Measurements from ENCODE around the gene SRL.

The SRL gene

DNA sequence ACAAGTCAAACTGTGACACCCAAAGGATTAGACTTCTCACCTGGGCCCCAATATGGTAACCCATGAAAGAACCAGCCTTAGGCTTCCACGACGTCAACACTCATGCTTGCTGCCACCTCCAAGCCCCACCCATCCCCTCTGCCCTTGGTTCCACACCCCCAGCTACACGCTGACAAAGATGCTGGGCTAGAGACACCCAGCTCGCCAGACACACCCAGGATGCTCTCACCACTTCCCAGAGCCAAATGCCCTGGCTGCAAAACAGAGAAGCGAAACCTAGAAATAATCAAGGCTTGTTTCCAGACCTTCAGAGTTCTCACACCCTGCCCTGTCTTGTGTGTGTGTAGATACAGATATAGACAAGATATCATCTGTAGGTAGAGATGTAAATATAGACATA lies 99.6 kb downstream of the SRL start:
- no peak for TF ChIP-seq FOXP2 (optimal IDR thresholded peaks at IDR 0.05; ENCODE audit: control extremely low read depth, extremely low read length, insufficient read depth)
- TF ChIP-seq EZH2 (IDR thresholded peaks at IDR 0.05), result no peak
- TF ChIP-seq POLR2AphosphoS5 (IDR thresholded peaks at IDR 0.05; ENCODE audit: borderline replicate concordance, low read depth, low read length), result no peak
- DNase-seq (ENCODE audit: low read depth, low spot score), result no peak
- Histone ChIP-seq H3K9me3 (ENCODE audit: low read depth, low read length) (no peaks in the 10 kb centered on the region), H3K36me3 (ENCODE audit: insufficient read depth, low read length) (no peaks in the 10 kb centered on the region), H3K27ac (no peak overlapping the region), H3K9ac (ENCODE audit: insufficient read length) (no peak overlapping the region), H3K4me3 (no peak overlapping the region)

DNA sequence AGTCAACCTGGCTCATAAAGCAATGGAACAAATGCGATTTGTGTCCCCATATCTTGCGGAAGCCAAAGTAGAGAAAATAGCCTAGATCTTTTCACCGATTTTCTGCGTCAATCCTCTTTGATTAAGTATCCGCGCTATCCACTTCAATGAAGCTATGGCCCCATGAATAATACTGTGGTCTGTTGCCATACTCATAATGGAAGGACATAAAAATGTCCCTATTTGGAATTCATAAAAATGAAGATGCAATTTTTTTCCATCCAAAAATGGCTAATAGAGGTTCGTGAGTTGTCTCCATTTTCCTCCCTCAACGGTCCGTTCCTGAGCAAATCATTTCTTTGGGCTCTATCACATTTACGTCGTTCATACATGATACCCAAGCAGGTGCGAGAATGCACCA lies 100.3 kb downstream of the SRL start:
- DNase-seq (ENCODE audit: low read depth, low spot score), result no peak
- no peaks in the 10 kb centered on the region for H3K36me3 ChIP-seq (ENCODE audit: insufficient read depth, low read length)
- H3K9me3 ChIP-seq (ENCODE audit: low read depth, low read length), result no peaks in the 10 kb centered on the region
- no peak overlapping the region for H3K27ac ChIP-seq
- H3K9ac ChIP-seq (ENCODE audit: insufficient read length), result no peak overlapping the region
- TF ChIP-seq EZH2 (IDR thresholded peaks at IDR 0.05) (no peak), FOXP2 (optimal IDR thresholded peaks at IDR 0.05; ENCODE audit: control extremely low read depth, extremely low read length, insufficient read depth) (no peak), POLR2AphosphoS5 (IDR thresholded peaks at IDR 0.05; ENCODE audit: borderline replicate concordance, low read depth, low read length) (no peak)
- H3K4me3 ChIP-seq, result no peak overlapping the region

DNA sequence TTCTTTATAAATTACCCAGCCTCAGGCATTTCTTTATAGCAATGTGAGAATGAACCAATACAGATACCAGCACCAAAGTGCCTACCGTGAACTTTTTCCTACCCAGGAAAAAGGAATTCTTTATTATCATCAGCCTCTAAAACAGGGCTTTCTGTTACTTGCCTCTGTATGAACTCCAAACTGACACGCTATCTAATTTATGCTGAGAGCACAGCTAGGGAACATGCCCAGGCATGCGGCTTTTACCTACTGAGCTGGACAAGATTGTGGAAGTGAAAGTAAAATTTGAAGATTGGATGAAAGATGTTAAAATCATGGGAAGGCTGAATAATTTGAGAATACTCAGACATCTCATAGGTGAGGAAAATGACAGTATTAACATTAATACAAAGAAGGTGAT lies 101.2 kb downstream of the SRL start:
- Histone ChIP-seq H3K9ac (ENCODE audit: insufficient read length) (no peak overlapping the region), H3K9me3 (ENCODE audit: low read depth, low read length) (no peaks in the 10 kb centered on the region), H3K36me3 (ENCODE audit: insufficient read depth, low read length) (no peaks in the 10 kb centered on the region), H3K27ac (no peak overlapping the region), H3K4me3 (no peak overlapping the region; the same call in 1 of the 2 replicates)
- no peak for DNase-seq (ENCODE audit: low read depth, low spot score)
- TF ChIP-seq FOXP2 (optimal IDR thresholded peaks at IDR 0.05; ENCODE audit: control extremely low read depth, extremely low read length, insufficient read depth) (no peak), POLR2AphosphoS5 (IDR thresholded peaks at IDR 0.05; ENCODE audit: borderline replicate concordance, low read depth, low read length) (no peak), EZH2 (IDR thresholded peaks at IDR 0.05) (no peak)

DNA sequence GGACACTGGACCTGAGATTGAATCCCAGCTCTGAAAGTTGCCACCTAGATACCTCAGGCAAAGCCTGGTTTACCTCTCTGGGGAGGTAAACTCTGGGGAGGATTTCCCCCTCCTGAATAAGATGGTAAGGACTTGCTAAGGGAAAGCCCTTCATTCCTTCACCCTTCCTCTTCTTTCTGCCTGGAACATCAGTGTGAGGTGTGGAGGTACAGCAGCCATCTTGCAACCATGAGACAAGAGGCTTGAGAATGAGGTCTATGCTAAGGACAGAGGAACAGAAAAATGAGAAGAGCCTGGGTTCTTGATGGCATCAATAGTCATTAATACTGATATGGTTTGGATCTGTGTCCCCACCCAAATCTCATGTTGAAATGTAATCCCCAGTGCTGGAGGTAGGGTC lies 101.9 kb downstream of the SRL start:
- H3K9me3 ChIP-seq (ENCODE audit: low read depth, low read length), result no peaks in the 10 kb centered on the region
- TF ChIP-seq FOXP2 (optimal IDR thresholded peaks at IDR 0.05; ENCODE audit: control extremely low read depth, extremely low read length, insufficient read depth) (no peak), EZH2 (IDR thresholded peaks at IDR 0.05) (no peak), POLR2AphosphoS5 (IDR thresholded peaks at IDR 0.05; ENCODE audit: borderline replicate concordance, low read depth, low read length) (no peak)
- no peaks in the 10 kb centered on the region for H3K36me3 ChIP-seq (ENCODE audit: insufficient read depth, low read length)
- H3K4me3 ChIP-seq, result no peak overlapping the region
- DNase-seq (ENCODE audit: low read depth, low spot score), result no peak
- no peak overlapping the region for H3K27ac ChIP-seq
- no peak overlapping the region for H3K9ac ChIP-seq (ENCODE audit: insufficient read length)
